Ovary (tissue), 3 donors: ENCODE data around the gene FOXI1.

ENCODE experiments used
- POLR2A ChIP-seq: fragments of 450-650 bp; IDR thresholded peaks from one replicate; pipeline ENCODE4 v1.6.1; 2017; ENCODE audit warnings: antibody characterized with exemption, mild to moderate bottlenecking, moderate library complexity
- TF ChIP-seq, protein P1 (sequence below), 3 donors: fragments of 450-650 bp in 2 of 3; fragments of 200-600 bp in 1 of 3; IDR thresholded peaks; one replicate each; pipeline versions ENCODE4 v1.5.1 to v1.8.0; 2016 to 2022; ENCODE audit warnings: antibody characterized with exemption in 3 of 3, mild to moderate bottlenecking in 1 of 3
- donor health status: DM: no; HTN: no; CAD: no.

DNA sequence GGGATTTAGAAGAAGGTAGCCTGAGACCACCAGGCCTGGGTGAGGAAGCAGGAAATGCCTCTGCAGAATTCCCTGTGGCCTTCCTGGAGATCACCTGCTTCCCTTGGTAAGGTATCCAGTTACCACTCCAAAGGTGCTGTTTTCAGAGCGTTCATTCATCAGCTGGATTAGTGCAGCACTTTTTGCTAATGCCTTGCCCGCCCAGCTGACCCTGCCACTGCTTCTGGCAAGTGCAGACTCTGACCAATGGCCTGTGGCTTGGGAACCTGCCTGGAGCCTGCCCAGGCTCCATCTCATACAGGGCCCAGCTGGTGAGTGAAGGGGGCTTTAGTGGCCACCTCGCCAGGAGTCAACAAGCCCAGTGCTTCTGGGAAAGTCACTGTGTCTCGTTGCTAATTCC lies 48.6 kb downstream of the FOXI1 start:
- TF ChIP-seq, protein P1, sequence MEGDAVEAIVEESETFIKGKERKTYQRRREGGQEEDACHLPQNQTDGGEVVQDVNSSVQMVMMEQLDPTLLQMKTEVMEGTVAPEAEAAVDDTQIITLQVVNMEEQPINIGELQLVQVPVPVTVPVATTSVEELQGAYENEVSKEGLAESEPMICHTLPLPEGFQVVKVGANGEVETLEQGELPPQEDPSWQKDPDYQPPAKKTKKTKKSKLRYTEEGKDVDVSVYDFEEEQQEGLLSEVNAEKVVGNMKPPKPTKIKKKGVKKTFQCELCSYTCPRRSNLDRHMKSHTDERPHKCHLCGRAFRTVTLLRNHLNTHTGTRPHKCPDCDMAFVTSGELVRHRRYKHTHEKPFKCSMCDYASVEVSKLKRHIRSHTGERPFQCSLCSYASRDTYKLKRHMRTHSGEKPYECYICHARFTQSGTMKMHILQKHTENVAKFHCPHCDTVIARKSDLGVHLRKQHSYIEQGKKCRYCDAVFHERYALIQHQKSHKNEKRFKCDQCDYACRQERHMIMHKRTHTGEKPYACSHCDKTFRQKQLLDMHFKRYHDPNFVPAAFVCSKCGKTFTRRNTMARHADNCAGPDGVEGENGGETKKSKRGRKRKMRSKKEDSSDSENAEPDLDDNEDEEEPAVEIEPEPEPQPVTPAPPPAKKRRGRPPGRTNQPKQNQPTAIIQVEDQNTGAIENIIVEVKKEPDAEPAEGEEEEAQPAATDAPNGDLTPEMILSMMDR (IDR thresholded peaks at IDR 0.05) = no peak
- no peak for TF ChIP-seq POLR2A
